Colonic mucosa (tissue), 4 donors: Measurements from ENCODE around the gene EPAS1. TPM values are rescaled to one million over a fixed set of nuclear protein-coding genes. Genes with fewer than 3 reads are reported as not detected.

Experiments
- DNase-seq: peaks from one replicate; pipeline ENCODE4 v3.0.0-alpha.2; 2020
- H3K27ac ChIP-seq: fragments of 200-600 bp; one replicate; pipeline ENCODE4 v1.8.0; 2021
- H3K27me3 ChIP-seq: fragments of 200-600 bp; one replicate; pipeline ENCODE4 v1.8.0; 2021
- H3K36me3 ChIP-seq: fragments of 200-600 bp; one replicate; pipeline ENCODE4 v1.8.0; 2021
- H3K4me1 ChIP-seq: fragments of 200-600 bp; one replicate; pipeline ENCODE4 v1.8.0; 2021; ENCODE audit warnings: mild to moderate bottlenecking
- H3K4me3 ChIP-seq: fragments of 200-600 bp; one replicate; pipeline ENCODE4 v1.8.0; 2021
- H3K9ac ChIP-seq, 2 donors: one replicate each; pipeline ENCODE4 v1.7.0; 2013; ENCODE audit warnings: control low read depth in 2 of 2, low read depth in 2 of 2, low read length in 2 of 2
- H3K9me3 ChIP-seq: fragments of 200-600 bp; one replicate; pipeline ENCODE4 v1.8.0; 2021
- CTCF ChIP-seq: fragments of 200-600 bp; IDR thresholded peaks from one replicate; pipeline ENCODE4 v1.8.0; 2022; ENCODE audit warnings: antibody characterized with exemption, mild to moderate bottlenecking
- intact Hi-C: fragments of 100-400 bp; cut with DNase I; formaldehyde crosslinking; loops from one replicate; pipeline ENCODE4 v1.14.1; 2022
- total RNA-seq, 2 donors: library from RNA; stranded (reverse); fragmentation: NEBNext Ultra II Directional in 1 of 2; extraction: Animal tissue kit (Norgen Biotek cat#: 25700) in 1 of 2; gene quantifications; one replicate each; pipeline ENCODE4 v1.2.1, GENCODE V29; 2021
- donor health status: healthy.
- donor health status: DM: no; HTN: no; CAD: no.
- donor health status: DM: no; HTN: no; CAD: no.

EPAS1 gene
- total RNA-seq, 2 donors from 2014 or later, result 116 to 140 TPM

GRCh38 chr2:46260305-46260704, 36.9 kb upstream of the EPAS1 start:
- intact Hi-C loops, result no loop called here
- TF ChIP-seq CTCF, result no peak
- no peak overlapping the region for H3K27ac ChIP-seq

GRCh38 chr2:46262248-46262938, 34.8 kb upstream of the EPAS1 start:
- H3K9me3 ChIP-seq, result no peaks in the 10 kb centered on the region
- intact Hi-C loops, result no loop called here

More at GRCh38 chr2:46260305-46260704, 36.9 kb upstream of the EPAS1 start:
- no peak for DNase-seq
- H3K4me1 ChIP-seq, result no peaks in the 10 kb centered on the region
- no peak overlapping the region for H3K9ac ChIP-seq
- H3K27me3 ChIP-seq, result no peaks in the 10 kb centered on the region
- H3K36me3 ChIP-seq, result no peaks in the 10 kb centered on the region
- H3K4me3 ChIP-seq, result no peak overlapping the region
- no peaks in the 10 kb centered on the region for H3K9me3 ChIP-seq

GRCh38 chr2:46263347-46263746, 33.9 kb upstream of the EPAS1 start:
- DNase-seq, result no peak
- no peaks in the 10 kb centered on the region for H3K4me1 ChIP-seq
- H3K27me3 ChIP-seq, result no peaks in the 10 kb centered on the region
- H3K4me3 ChIP-seq, result no peak overlapping the region
- no peaks in the 10 kb centered on the region for H3K9me3 ChIP-seq
- H3K9ac ChIP-seq, result no peak overlapping the region
- H3K27ac ChIP-seq, result no peak overlapping the region
- no peaks in the 10 kb centered on the region for H3K36me3 ChIP-seq
- TF ChIP-seq CTCF, result no peak
- intact Hi-C loops, result no loop called here

More at GRCh38 chr2:46262248-46262938, 34.8 kb upstream of the EPAS1 start:
- no peak for TF ChIP-seq CTCF
- H3K4me3 ChIP-seq, result no peak overlapping the region
- no peaks in the 10 kb centered on the region for H3K27me3 ChIP-seq
- no peak for DNase-seq
- no peaks in the 10 kb centered on the region for H3K4me1 ChIP-seq
- no peak overlapping the region for H3K27ac ChIP-seq
- no peaks in the 10 kb centered on the region for H3K36me3 ChIP-seq
- no peak overlapping the region for H3K9ac ChIP-seq

GRCh38 chr2:46264447-46264846, 32.8 kb upstream of the EPAS1 start:
- Histone ChIP-seq H3K4me1 (no peaks in the 10 kb centered on the region), H3K36me3 (no peaks in the 10 kb centered on the region), H3K9ac (no peak overlapping the region), H3K9me3 (no peaks in the 10 kb centered on the region), H3K27ac (no peak overlapping the region), H3K27me3 (no peaks in the 10 kb centered on the region), H3K4me3 (no peak overlapping the region)
- intact Hi-C loops, result no loop called here
- TF ChIP-seq CTCF, result no peak
- no peak for DNase-seq

- Histone ChIP-seq H3K9me3 (no peaks in the 10 kb centered on the region), H3K4me1 (no peaks in the 10 kb centered on the region), H3K4me3 (no peak overlapping the region), H3K27me3 (no peaks in the 10 kb centered on the region), H3K9ac (no peak overlapping the region), H3K27ac (no peak overlapping the region), H3K36me3 (no peaks in the 10 kb centered on the region)
- intact Hi-C loops, result no loop called here
- TF ChIP-seq CTCF, result no peak
- DNase-seq, result no peak
Observed at GRCh38 chr2:46266134-46266533, 31.1 kb upstream of the EPAS1 start.
